Left forelimb (tissue), 1 donor: ENCODE measurements around the gene GSTCD.
"Not testable (repeated sequence)": the region's sequence is repeated elsewhere in the genome, so short reads cannot be mapped to it uniquely, and the experiment has no call there.

Source experiments
- DNase-seq: peaks from one replicate; pipeline ENCODE4 v3.0.0-alpha.2; 2018; ENCODE audit warnings: low spot score

Gene GSTCD

DNA sequence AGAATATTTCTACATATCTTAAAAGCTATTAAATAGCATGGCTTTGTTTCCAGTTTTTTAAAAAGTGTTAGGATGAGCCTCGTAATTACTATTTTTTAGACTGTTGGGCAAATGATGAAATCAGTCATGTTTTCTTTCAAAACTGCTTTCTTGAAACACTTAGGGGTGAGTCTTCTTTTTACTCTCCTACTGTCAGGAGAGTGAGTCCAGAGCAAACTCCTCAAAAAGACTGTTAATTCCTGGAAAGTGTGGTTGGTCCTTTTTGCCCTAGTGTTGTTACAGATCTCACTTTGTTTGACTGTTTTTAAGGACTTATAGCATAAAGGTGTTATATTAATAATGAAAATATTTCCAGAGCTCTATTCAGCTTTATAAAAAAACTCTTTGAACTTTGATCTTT is 6.3 kb downstream of the GSTCD start:
- DNase-seq, result no peak

GRCh38 chr4:105715692-105716278 is 7.2 kb downstream of the GSTCD start:
- no peak for DNase-seq

DNA sequence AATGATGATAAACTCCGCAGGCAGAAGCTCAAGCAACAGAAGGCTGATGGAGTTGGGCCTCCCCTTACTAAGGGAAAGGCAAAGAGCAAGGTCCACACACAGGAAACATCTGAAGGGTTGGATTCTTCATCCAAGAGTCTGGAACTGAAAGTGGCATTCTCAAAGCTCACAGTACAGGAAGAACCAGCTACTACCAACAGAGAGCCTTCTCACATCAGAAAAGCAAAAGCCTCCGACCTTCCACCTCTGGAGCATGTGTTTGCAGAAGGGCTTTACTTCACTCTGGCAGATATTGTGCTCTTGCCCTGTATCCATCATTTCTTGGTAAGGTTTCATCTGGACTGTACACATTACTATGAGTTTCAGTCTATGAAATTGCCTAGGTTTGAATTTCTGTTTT is 10.6 kb downstream of the GSTCD start:
- DNase-seq, result no peak

DNA sequence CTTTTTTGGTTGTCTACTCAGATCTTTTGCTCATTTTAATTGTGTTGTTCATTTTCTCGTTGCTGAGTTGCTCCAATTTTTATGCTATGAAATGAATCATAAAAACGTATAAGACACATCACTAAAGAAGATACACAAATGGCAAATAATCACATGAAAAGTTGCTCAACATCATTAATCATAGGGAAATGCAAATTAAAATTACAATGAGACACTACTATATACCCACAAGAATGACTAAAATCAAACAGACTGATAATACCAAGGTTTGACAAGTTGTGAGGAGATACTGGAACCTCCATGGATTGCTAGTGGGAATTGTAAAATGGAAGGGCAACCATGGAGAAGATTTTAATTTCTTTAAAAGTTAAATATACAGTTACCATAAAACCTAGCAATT is 17.0 kb downstream of the GSTCD start:
- DNase-seq, result no peak

DNA sequence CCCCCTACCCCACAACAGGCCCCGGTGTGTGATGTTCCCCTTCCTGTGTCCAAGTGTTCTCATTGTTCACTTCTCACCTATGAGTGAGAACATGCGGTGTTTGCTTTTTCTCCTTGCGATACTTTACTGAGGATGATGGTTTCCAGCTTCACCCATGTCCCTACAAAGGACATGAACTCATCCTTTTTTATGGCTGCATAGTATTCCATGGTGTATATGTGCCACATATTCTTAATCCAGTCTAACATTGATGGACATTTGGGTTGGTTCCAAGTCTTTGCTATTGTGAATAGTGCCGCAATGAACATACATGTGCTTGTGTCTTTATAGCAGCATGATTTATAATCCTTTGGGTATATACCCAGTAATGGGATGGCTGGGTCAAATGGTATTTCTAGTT is 21.3 kb downstream of the GSTCD start:
- DNase-seq, result not testable (repeated sequence)

DNA sequence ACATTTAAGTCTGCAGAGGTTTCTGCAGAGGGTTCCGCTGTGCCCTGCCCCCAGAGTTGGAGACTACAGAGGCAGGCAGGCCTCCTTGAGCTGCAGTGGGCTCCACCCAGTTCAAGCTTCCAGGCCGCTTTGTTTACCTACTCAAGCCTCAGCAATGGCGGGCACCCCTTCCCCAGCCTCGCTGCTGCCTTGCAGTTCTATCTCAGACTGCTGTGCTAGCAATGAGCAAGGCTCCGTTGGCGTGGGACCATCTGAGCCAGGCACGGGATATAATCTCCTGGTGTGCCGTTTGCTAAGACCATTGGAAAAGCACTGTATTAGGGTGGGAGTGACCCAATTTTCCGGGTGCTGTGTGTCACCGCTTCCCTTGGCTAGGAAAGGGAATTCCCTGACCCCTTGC is 26.6 kb downstream of the GSTCD start:
- DNase-seq, result not testable (repeated sequence)

- no peak for DNase-seq
Measured at GRCh38 chr4:105741548-105741947, 33.0 kb downstream of the GSTCD start.

- no peak for DNase-seq
Measured at GRCh38 chr4:105748222-105748621, 39.6 kb downstream of the GSTCD start.

DNA sequence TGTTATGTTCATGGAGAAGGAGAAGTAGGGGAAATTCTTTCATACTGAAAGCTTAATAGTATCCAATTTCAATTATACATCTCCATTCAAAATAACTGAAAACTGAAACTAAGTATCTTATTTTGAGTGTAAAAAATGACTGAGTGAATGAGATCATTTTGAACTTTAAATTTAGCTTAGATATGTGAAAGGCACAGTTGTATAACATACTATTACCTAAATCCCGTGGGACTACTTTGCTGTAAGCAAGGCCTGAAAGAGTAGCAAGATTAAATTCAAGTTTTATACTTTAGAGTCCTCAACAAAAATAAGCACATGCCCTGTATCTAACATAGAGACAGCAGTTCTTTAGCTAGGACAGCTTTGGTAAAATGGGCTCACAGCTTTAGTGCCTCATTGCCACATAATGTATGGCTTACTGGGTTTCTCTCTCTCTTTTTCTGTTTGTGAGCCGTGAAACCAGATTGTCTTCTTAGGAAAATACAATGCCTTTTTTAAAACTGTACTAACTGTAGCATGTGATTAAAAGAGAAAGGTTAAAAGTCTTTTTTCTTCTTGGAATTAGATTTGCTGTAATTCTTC is 43.2 kb downstream of the GSTCD start:
- DNase-seq, result no peak

- DNase-seq, result no peak
Measured at GRCh38 chr4:105753361-105753760, 44.8 kb downstream of the GSTCD start.

DNA sequence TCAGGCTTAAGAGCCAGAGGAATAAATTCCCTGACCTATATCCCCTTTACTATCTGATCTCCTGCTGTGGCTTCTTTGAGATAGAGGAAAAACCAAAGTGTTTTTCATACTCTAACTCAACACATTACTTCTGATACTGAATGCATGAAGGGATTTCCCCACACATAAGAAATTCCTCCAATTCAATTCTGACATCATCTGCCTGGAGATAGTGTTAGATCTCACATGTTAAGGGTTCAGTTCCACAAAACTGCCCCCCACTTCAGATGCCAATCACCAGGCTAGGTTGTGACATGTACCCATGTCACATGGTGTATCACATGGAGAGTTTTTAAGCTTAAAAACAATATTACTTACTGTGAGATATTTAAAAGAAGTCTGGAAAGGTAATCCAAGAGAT is 46.8 kb downstream of the GSTCD start:
- no peak for DNase-seq

DNA sequence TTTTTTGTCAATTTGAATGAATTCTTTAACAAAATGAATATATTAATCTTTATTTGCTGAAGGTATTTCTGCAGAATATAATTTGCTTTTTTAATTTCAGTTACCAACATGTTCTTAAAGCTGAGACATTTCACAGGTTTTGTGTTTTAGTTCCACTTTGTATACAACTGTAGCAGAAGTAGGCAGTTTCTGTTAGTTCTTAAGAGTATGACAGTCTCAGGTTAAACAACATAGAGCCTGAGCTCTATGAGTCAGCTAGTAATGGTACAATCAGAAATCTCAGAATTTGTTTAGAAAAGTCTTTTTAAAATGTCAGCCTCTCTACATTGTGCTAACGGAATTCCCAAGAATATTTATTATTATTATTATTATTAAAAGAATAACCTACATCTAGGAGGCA is 50.4 kb downstream of the GSTCD start:
- DNase-seq, result no peak

DNA sequence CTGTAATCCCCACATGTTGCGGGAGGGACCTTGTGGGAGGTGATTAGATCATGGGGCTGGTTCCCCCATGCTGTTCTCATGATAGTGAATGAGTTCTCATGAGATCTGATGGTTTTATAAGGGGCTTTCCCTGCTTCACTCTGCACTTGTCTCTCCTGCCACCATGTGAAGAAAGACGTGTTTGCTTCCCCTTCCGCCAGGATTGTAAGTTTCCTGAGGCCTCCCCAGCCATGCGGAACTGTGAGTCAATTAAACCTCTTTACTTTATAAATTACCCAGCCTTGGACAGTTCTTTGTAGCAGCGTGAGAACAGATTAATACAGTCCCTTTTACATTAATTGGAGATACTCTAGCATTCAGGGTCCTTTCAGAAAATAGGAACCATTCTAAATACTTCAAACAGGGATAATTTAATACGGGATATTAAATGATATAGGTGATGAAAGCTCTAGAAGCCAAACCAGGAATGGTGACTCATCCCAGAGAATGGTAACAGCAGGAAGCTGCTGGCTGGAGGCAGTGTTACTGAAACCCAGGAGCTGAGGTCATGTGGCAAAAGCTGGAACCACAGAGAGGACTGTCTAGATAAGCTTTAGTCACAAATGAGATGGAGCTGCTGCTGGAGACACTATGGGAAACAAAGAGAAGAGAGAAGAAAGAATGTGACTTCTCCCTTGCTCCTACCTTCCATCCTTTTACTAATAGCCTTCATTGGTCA is 57.3 kb downstream of the GSTCD start:
- DNase-seq, result no peak

GRCh38 chr4:105767579-105767978 is 59.0 kb downstream of the GSTCD start:
- DNase-seq, result no peak

DNA sequence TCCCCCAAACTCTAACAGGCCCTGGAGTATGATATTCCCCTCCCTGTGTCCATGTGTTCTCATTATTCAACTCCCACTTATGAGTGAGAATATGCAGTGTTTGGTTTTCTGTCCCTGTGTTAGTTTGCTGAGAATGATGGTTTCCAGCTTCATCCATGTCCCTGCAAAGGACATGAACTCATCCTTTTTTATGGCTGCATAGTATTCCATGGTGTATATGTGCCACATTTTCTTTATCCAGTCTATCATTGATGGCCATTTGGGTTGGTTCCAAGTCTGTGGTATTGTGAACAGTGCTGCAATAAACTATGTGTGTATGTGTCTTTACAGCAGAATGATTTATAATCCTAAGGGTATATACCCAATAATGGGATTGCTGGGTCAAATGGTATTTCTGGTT is 61.9 kb downstream of the GSTCD start:
- not testable (repeated sequence) for DNase-seq

- not testable (repeated sequence) for DNase-seq
Measured at GRCh38 chr4:105772065-105772464, 63.5 kb downstream of the GSTCD start.

DNA sequence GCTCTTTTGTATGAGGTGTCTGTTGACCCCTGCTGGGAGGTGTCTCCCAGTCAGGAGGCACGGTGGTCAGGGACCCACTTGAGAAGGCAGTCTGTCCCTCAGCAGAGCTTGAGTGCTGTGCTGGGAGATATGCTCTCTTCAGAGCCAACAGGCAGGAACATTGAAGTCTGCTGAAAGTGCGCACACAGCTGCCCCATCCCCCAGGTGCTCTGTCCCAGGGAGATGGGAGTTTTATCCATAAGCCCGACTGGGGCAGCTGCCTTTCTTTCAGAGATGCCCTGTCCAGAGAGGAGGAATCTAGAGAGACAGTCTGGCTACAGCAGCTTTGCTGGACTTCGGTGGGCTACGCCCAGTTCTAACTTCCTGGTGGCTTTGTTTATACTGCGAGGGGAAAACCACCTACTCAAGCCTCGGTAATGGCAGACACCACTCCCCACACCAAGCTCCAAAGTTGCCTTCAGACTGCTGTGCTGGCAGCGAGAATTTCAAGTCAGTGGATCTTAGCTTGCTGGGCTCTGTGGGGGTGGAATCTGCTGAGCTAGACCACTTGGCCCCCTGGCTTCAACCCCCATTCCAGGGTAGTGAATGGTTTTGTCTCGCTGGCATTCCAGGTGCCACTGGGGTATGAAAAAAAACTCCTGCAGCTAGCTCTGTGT is 67.3 kb downstream of the GSTCD start:
- DNase-seq, result not testable (repeated sequence)

DNA sequence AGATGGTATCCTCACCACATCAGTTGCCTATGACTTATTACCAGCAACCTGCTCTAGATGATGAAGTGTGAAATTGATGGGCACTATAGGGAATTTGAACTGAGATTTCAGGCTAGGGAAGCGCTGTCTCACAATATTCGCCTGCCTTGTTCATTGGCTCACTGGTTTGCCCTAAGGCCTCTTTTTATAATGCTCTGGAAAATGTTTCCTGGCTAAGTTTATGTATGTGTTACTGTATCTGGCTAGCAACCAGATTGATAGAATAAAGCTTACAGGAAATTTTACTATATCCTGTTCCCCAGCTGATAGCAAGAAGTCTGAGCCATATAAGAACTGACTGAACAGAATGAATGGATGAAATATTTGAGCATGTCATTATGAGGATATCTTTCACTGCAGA is 71.6 kb downstream of the GSTCD start:
- DNase-seq, result no peak

GRCh38 chr4:105784761-105785160 is 76.2 kb downstream of the GSTCD start:
- DNase-seq, result no peak

- no peak for DNase-seq
Measured at GRCh38 chr4:105785792-105786191, 77.2 kb downstream of the GSTCD start.

DNA sequence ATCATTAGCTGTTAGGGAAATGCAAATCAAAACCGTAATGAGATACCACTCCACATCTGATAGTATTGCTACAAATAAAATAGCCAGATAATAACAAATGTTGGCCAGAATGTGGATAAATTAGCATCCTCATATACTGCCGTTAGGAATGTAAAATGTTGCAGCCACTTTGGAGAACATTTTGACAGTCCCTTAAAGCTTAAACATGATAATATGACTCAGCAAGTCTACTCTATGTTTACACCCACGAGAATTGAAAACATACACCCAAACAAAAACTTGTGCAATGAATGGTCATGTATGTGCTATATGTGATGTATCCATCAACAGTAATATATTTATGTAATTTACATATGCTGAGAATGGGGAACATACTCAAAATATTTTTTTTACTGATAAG is 78.2 kb downstream of the GSTCD start:
- no peak for DNase-seq

DNA sequence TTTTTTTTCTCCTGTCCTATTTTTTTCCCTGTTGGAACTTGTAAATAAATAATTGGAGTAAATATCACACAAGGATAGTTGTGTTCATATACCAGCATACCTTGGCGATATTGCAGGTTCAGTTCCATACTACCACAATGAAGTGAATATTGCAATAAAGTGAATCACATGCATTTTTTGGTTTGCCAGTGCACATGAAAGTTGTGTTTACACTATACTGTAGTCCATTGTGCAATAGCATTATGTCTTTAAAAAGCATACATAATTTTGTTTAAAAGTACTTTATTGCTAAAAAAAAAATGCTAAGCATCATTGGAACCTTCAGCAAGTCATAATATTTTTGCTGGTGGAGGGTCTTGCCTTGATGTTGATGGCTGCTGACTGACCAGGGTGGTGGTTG is 88.6 kb downstream of the GSTCD start:
- DNase-seq, result no peak

- no peak for DNase-seq
Measured at GRCh38 chr4:105805501-105806120, 97.0 kb downstream of the GSTCD start.
